RWPE2 (cell line): Measurements from ENCODE around the gene GSN.

Experiments
- ATAC-seq: fragments of 200-7000 bp; cut with Tn5 transposase; 3 replicates; pipeline ENCODE4 v1.9.1; 2021; ENCODE audit warnings: low read depth
- DNase-seq: peaks from one replicate; pipeline ENCODE4 v3.0.0-alpha.2; 2020; ENCODE audit warnings: low spot score
- H3K27ac ChIP-seq: fragments of 450-650 bp; 2 replicates; pipeline ENCODE4 v1.5.1; 2017; ENCODE audit warnings: mild to moderate bottlenecking; ENCODE audit not compliant: poor library complexity, severe bottlenecking
- H3K27me3 ChIP-seq: fragments of 250-450 bp; sonication (Bioruptor Pico); 2 replicates; pipeline ENCODE4 v1.5.1; 2021; ENCODE audit warnings: mild to moderate bottlenecking, moderate library complexity; ENCODE audit not compliant: insufficient read depth, poor library complexity, severe bottlenecking
- H3K36me3 ChIP-seq: fragments of 250-450 bp; sonication (Bioruptor Pico); 2 replicates; pipeline ENCODE4 v1.5.1; 2020; ENCODE audit warnings: low read depth, mild to moderate bottlenecking, moderate library complexity
- H3K4me1 ChIP-seq: fragments of 250-450 bp; sonication (Bioruptor Pico); 2 replicates; pipeline ENCODE4 v1.5.1; 2021; ENCODE audit warnings: mild to moderate bottlenecking, moderate library complexity; ENCODE audit not compliant: insufficient read depth, poor library complexity, severe bottlenecking
- H3K4me3 ChIP-seq: fragments of 250-450 bp; sonication (Bioruptor Pico); 2 replicates; pipeline ENCODE4 v1.5.1; 2021; ENCODE audit warnings: mild to moderate bottlenecking, moderate library complexity; ENCODE audit not compliant: severe bottlenecking
- H3K9me3 ChIP-seq: fragments of 250-450 bp; sonication (Bioruptor Pico); 2 replicates; pipeline ENCODE4 v1.5.1; 2021; ENCODE audit warnings: mild to moderate bottlenecking, moderate library complexity; ENCODE audit not compliant: severe bottlenecking
- CTCF ChIP-seq: fragments of 450-650 bp; IDR thresholded peaks from one replicate; pipeline ENCODE4 v1.5.1; 2017; ENCODE audit warnings: mild to moderate bottlenecking, moderate library complexity; ENCODE audit not compliant: poor library complexity, severe bottlenecking

GSN gene

GRCh38 chr9:121295662-121296191 lies 27.8 kb downstream of the GSN start:
- H3K27me3 ChIP-seq: no peaks in the 10 kb centered on the region
- no peak overlapping the region for H3K4me3 ChIP-seq
- H3K9me3 ChIP-seq: no peaks in the 10 kb centered on the region
- DNase-seq (no peak), ATAC-seq (no peak)
- peaks cover 2% of the 10 kb centered on the region for H3K4me1 ChIP-seq
- H3K27ac ChIP-seq: no peak overlapping the region
- no peaks in the 10 kb centered on the region for H3K36me3 ChIP-seq
- TF ChIP-seq CTCF: no peak

GRCh38 chr9:121296213-121297127 lies 28.5 kb downstream of the GSN start:
- peaks cover 2% of the 10 kb centered on the region for H3K4me1 ChIP-seq
- H3K4me3 ChIP-seq: no peak overlapping the region
- no peak overlapping the region for H3K27ac ChIP-seq
- H3K27me3 ChIP-seq: no peaks in the 10 kb centered on the region
- TF ChIP-seq CTCF: no peak
- DNase-seq (no peak), ATAC-seq (no peak)
- no peaks in the 10 kb centered on the region for H3K36me3 ChIP-seq
- H3K9me3 ChIP-seq: no peaks in the 10 kb centered on the region

- Histone ChIP-seq H3K4me3 (no peak overlapping the region), H3K27ac (no peak overlapping the region), H3K4me1 (peaks cover 2% of the 10 kb centered on the region), H3K27me3 (no peaks in the 10 kb centered on the region), H3K9me3 (no peaks in the 10 kb centered on the region), H3K36me3 (peaks cover 3% of the 10 kb centered on the region; the same call in 1 of the 2 replicates)
- ATAC-seq (no peak), DNase-seq (no peak)
- TF ChIP-seq CTCF: no peak
Observed at GRCh38 chr9:121297389-121297788, 29.4 kb downstream of the GSN start.

- ATAC-seq (no peak), DNase-seq (no peak)
- Histone ChIP-seq H3K36me3 (peaks cover 10% of the 10 kb centered on the region; the same call in 1 of the 2 replicates), H3K4me1 (peaks cover 2% of the 10 kb centered on the region), H3K4me3 (no peak overlapping the region), H3K27ac (no peak overlapping the region), H3K27me3 (no peaks in the 10 kb centered on the region), H3K9me3 (no peaks in the 10 kb centered on the region)
- no peak for TF ChIP-seq CTCF
Observed at GRCh38 chr9:121298016-121298538, 30.1 kb downstream of the GSN start.
